CD4-positive, alpha-beta T cell treated with Interleukin-4 for 1 hour (primary cell): ENCODE results near the gene UBE2J2.
"Not testable (repeated sequence)": the region's sequence is repeated elsewhere in the genome, so short reads cannot be mapped to it uniquely, and the experiment has no call there.

Experiments
- DNase-seq, 2 donors: peaks; one replicate each; pipeline ENCODE4 v3.0.0-alpha.2; 2020 to 2022

The UBE2J2 gene

GRCh38 chr1:1273512-1274298 lies at the start of gene UBE2J2:
Gene UBE2J2 (minus strand): TSS chr1:1273854. CDS start chr1:1267992, 5,862 bp downstream.
- peak; percentile 93 for DNase-seq

- DNase-seq, result no peak
Observed at GRCh38 chr1:1322952-1323351, 49.3 kb upstream of the UBE2J2 start.

DNA sequence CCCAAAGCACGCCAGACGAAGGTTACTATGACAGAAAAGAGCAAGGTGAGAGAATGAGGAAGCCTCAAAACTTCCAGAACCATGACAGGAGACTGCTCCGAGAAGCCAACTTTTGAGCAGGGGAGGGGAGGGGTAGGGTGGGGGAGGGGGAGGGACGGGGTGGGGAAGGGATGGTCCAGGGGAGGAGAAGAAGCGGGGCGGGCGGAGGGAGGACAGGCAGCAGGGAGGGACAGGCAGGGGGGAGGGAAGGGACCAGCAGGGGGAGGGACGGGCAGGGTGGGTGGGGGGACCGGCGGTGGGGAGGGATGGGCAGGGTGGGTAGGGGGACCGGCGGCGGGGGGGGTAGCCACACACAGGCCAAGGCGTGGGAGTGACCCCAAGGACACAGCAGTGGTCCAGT lies 48.8 kb upstream of the UBE2J2 start:
- no peak for DNase-seq

GRCh38 chr1:1321477-1321876 lies 47.8 kb upstream of the UBE2J2 start:
- DNase-seq, result no peak

DNA sequence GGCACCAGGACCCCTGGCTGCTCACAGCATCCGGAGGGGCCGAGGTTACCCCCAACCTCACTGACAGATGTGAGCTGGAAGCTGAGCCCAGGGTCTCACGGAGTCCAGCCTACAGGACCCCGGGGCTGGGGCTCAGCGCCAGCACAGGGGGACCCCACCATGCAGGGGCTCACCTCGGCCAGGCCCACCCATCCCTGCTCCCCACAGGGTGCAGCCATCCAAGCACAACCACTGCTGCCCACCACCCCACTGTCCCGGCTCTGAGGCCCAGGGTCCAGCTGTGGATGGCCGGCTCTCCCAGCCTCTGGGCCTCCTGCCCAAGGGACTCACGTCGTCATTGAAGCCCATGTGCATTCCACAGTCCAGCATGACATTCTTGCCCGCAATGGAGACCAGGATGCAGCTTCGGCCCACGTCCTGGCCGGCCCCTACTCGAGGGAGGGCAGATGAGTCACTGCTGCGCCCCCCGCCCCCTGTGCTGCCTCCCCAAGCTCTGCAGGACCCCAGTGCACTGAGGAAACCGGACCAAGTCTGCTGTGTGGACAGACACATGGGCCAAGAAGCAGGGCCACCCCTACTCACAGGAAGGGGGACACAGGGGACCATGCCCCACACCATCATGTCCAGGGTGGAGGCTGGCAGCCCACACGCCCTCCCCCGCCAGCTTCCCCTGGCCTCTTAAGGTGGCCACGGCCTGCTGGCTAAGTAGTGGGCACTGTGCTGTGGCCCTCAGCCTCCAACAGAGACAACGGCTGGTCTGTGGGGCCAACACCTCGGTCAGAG lies 47.2 kb upstream of the UBE2J2 start:
- no peak for DNase-seq

- DNase-seq, result no peak
Observed at GRCh38 chr1:1319646-1319941, 45.9 kb upstream of the UBE2J2 start.

- DNase-seq, result no peak
Observed at GRCh38 chr1:1318777-1319645, 45.4 kb upstream of the UBE2J2 start.

- no peak for DNase-seq
Observed at GRCh38 chr1:1318131-1318652, 44.5 kb upstream of the UBE2J2 start.

DNA sequence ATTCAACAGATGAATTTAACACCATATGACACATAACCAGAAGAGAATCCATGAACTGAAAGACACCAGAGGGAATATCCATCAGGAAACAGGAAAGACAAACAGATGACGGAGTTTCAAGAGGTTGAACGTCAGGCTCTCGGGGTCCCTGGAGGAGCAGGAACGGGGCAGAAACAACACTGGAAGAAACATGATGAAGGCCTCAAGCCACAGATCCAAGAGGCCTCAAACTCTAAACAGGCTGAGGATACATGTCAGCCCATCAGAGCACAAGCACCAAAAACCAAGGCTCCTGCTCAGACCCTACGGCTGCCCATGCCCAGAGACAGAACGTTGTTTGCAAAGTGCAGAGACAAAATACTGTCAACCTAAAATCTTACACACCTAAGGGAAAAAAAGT lies 43.8 kb upstream of the UBE2J2 start:
- DNase-seq, result no peak

DNA sequence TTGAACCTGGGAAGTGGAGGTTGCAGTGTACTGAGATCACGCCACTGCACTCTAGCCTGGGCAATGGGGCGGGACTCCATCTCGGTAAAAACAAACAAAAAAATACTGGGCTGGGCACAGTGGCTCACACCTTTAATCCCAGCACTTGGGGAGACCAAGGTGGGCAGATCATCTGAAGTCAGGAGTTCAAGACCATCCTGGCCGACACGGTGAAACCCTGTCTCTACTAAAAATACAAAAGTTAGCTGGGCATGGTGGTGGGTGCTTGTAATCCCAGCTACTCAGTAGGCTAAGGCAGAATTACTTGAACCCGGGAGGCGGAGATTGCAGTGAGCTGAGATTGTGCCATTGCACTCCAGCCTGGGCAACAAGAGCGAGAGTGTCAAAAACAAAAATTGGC lies 42.5 kb upstream of the UBE2J2 start:
- DNase-seq, result not testable (repeated sequence)

GRCh38 chr1:1315435-1315954 lies 41.8 kb upstream of the UBE2J2 start:
- DNase-seq, result no peak

- no peak for DNase-seq
Observed at GRCh38 chr1:1314678-1315335, 41.2 kb upstream of the UBE2J2 start.

DNA sequence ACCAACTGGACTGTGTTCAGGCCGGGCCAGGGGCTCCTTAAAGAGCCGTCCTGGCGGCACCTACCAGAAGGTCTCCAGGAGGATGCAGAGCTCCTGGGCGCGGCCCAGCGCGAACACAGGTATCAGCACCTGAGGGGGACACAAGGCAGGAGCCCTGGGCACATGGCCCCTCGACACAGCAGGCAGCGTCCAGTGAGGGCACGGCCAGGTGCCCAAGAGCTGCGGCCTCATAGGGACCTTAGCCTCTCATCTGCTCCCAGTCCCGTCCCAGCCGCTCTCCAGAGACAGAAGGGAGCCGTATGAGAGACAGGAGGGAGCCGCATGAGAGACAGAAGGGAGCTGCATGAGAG lies 40.6 kb upstream of the UBE2J2 start:
- DNase-seq, result no peak

GRCh38 chr1:1313500-1314236 lies 40.0 kb upstream of the UBE2J2 start:
- DNase-seq, result no peak

DNA sequence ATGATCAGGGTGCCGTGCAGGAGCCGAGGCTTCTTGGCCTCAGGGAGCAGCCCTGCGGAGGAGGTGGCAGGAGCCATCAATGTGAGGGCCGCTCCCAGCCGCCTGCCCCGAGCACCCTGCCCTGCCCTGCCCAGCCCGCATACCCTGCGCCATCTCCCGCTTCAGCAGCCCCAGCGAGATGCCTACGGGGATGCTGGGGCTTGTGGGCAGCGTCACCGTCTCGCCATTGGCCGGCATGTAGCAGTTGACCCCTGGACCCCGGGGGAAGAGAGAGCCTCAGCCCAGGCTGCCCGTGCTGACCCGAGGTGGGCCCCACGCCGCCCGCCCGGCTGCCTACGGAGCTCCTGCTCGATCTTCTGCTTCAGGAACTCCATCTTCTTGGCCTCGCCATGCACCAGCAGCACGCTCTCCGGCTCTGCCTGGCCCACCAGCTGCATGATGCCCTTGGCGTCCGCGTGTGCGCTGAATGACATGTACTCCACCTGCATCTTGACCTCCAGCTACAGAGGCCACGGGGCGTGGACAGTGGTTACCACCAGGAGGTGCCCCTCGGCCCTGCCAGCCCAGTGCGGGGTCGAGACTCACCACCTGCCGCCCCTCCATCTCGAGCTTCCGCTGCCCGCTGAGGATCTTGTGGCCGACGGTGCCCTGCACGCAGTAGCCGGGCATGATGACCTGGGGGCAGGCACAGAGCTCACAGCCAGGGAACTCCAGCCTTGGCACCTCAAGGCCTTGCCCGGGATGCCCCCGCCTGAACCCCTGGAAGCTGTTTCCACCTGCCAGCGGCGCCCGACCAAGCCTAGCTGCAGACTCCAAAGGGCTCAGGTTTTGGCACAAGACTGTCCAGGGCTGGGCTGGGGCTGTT lies 39.0 kb upstream of the UBE2J2 start:
- no peak for DNase-seq

GRCh38 chr1:1311107-1312104 lies 37.8 kb upstream of the UBE2J2 start:
- DNase-seq, result no peak

GRCh38 chr1:1310476-1311053 lies 36.9 kb upstream of the UBE2J2 start:
- no peak for DNase-seq

- DNase-seq, result no peak
Observed at GRCh38 chr1:1310109-1310385, 36.4 kb upstream of the UBE2J2 start.
